H9 (cell line): Measurements from ENCODE around the gene JPT2. TPM values are rescaled to one million over a fixed set of nuclear protein-coding genes. Genes with fewer than 3 reads are reported as not detected.

Experiments used
- DNase-seq: peaks from one replicate; pipeline ENCODE4 v3.0.0-alpha.2; 2017
- H2AFZ ChIP-seq: one replicate; pipeline ENCODE4 v1.6.1; 2013; ENCODE audit warnings: mild to moderate bottlenecking, low read length, control low read depth, moderate library complexity
- H2AK5ac ChIP-seq: 2 replicates; pipeline ENCODE4 v1.6.1; 2013; ENCODE audit warnings: low read length, control low read depth, mixed read lengths; ENCODE audit not compliant: insufficient read length
- H2BK120ac ChIP-seq: one replicate; pipeline ENCODE4 v1.6.1; 2013; ENCODE audit warnings: low read depth, mild to moderate bottlenecking, low read length, control low read depth, inconsistent platforms; ENCODE audit not compliant: poor library complexity, severe bottlenecking
- H2BK12ac ChIP-seq: 2 replicates; pipeline ENCODE4 v1.6.1; 2013; ENCODE audit warnings: low read length, control low read depth, mixed read lengths, low read depth; ENCODE audit not compliant: insufficient read length
- H2BK15ac ChIP-seq: 2 replicates; pipeline ENCODE4 v1.6.1; 2013; ENCODE audit warnings: low read depth, low read length, control low read depth
- H2BK20ac ChIP-seq: one replicate; pipeline ENCODE4 v1.6.1; 2013; ENCODE audit warnings: low read depth, mild to moderate bottlenecking, low read length, control low read depth, inconsistent platforms; ENCODE audit not compliant: poor library complexity, severe bottlenecking
- H2BK5ac ChIP-seq: 2 replicates; pipeline ENCODE4 v1.6.1; 2013; ENCODE audit warnings: low read length, control low read depth, mixed read lengths; ENCODE audit not compliant: insufficient read length
- H3K14ac ChIP-seq: 2 replicates; pipeline ENCODE4 v1.6.1; 2013; ENCODE audit warnings: low read length, control low read depth; ENCODE audit not compliant: insufficient read depth
- H3K18ac ChIP-seq: 2 replicates; pipeline ENCODE4 v1.6.1; 2013; ENCODE audit warnings: low read depth, mild to moderate bottlenecking, mixed read lengths, low read length, control low read depth; ENCODE audit not compliant: insufficient read length
- H3K23ac ChIP-seq: 2 replicates; pipeline ENCODE4 v1.6.1; 2013; ENCODE audit warnings: low read length, control low read depth, mixed read lengths, low read depth; ENCODE audit not compliant: insufficient read length
- H3K23me2 ChIP-seq: 2 replicates; pipeline ENCODE4 v1.6.1; 2013; ENCODE audit warnings: low read depth, mild to moderate bottlenecking, mixed read lengths, low read length, control low read depth; ENCODE audit not compliant: insufficient read length, poor library complexity, severe bottlenecking
- H3K27ac ChIP-seq: 2 replicates; pipeline ENCODE4 v1.5.1; 2013; ENCODE audit warnings: low read length, control low read depth, mixed read lengths, low read depth; ENCODE audit not compliant: insufficient read length
- H3K27me3 ChIP-seq: 2 replicates; pipeline ENCODE4 v1.6.1; 2013; ENCODE audit warnings: low read length, control low read depth, inconsistent platforms; ENCODE audit not compliant: insufficient read depth
- H3K4ac ChIP-seq: 2 replicates; pipeline ENCODE4 v1.6.1; 2013; ENCODE audit warnings: low read depth, mild to moderate bottlenecking, control low read depth, inconsistent platforms, low read length, moderate library complexity
- H3K4me1 ChIP-seq: 2 replicates; pipeline ENCODE4 v1.6.1; 2013; ENCODE audit warnings: low read length, control low read depth, inconsistent platforms; ENCODE audit not compliant: insufficient read depth
- H3K4me2 ChIP-seq: 2 replicates; pipeline ENCODE4 v1.6.1; 2013; ENCODE audit warnings: low read length, control low read depth, mixed read lengths; ENCODE audit not compliant: insufficient read length, insufficient read depth
- H3K56ac ChIP-seq: 2 replicates; pipeline ENCODE4 v1.6.1; 2013; ENCODE audit warnings: low read depth, mild to moderate bottlenecking, mixed read lengths, low read length, control low read depth; ENCODE audit not compliant: insufficient read length
- H3K79me1 ChIP-seq: 2 replicates; pipeline ENCODE4 v1.6.1; 2013; ENCODE audit warnings: low read depth, mild to moderate bottlenecking, moderate library complexity, low read length, control low read depth, inconsistent platforms; ENCODE audit not compliant: insufficient read depth, poor library complexity, severe bottlenecking
- H3K79me2 ChIP-seq: 2 replicates; pipeline ENCODE4 v1.6.1; 2013; ENCODE audit warnings: low read length, control low read depth, inconsistent platforms; ENCODE audit not compliant: insufficient read depth
- H3K9ac ChIP-seq: 2 replicates; pipeline ENCODE4 v1.6.1; 2013; ENCODE audit warnings: low read length, control low read depth, mixed read lengths; ENCODE audit not compliant: insufficient read length; ENCODE audit errors: extremely low read depth
- H3K9me3 ChIP-seq: one replicate; pipeline ENCODE4 v1.6.1; 2013; ENCODE audit warnings: low read depth, low read length, inconsistent platforms; ENCODE audit not compliant: control insufficient read depth
- H3T11ph ChIP-seq: one replicate; pipeline ENCODE4 v1.6.1; 2013; ENCODE audit warnings: mild to moderate bottlenecking, low read length, control low read depth, inconsistent platforms
- H4K20me1 ChIP-seq: one replicate; pipeline ENCODE4 v1.6.1; 2013; ENCODE audit not compliant: control insufficient read depth, insufficient read length, insufficient read depth
- H4K5ac ChIP-seq: 2 replicates; pipeline ENCODE4 v1.6.1; 2013; ENCODE audit warnings: low read depth, mild to moderate bottlenecking, mixed read lengths, low read length, control low read depth; ENCODE audit not compliant: insufficient read length
- H4K8ac ChIP-seq: replicated peaks from 2 replicates; pipeline ENCODE4 v1.6.1; 2013; ENCODE audit warnings: low read length, control low read depth, mixed read lengths, low read depth; ENCODE audit not compliant: insufficient read length
- H4K91ac ChIP-seq: 2 replicates; pipeline ENCODE4 v1.6.1; 2013; ENCODE audit warnings: low read depth, mild to moderate bottlenecking, moderate library complexity, mixed read lengths, low read length, control low read depth; ENCODE audit not compliant: insufficient read length
- H3K27ac Mint-ChIP-seq, 3 experiments: 2 replicates in 2 of 3; 3 replicates in 1 of 3; pipeline ENCODE4 v1.8.0; 2020 to 2021; ENCODE audit warnings: mixed read lengths in 3 of 3, mild to moderate bottlenecking in 1 of 3, moderate library complexity in 1 of 3
- H3K27me3 Mint-ChIP-seq: 2 replicates; pipeline ENCODE4 v1.8.0; 2021; ENCODE audit warnings: low read depth, mild to moderate bottlenecking, moderate library complexity, mixed read lengths
- H3K36me3 Mint-ChIP-seq, 3 experiments: 2 replicates in 2 of 3; 3 replicates in 1 of 3; pipeline ENCODE4 v1.8.0; 2020 to 2021; ENCODE audit warnings: low read depth in 3 of 3, mixed read lengths in 3 of 3; ENCODE audit not compliant: insufficient read depth in 1 of 3
- H3K4me1 Mint-ChIP-seq, 2 experiments: 2 replicates each; pipeline ENCODE4 v1.8.0; 2020; ENCODE audit warnings: mixed read lengths in 2 of 2
- H3K4me3 Mint-ChIP-seq, 2 experiments: 2 replicates in 1 of 2; 3 replicates in 1 of 2; pipeline ENCODE4 v1.8.0; 2020 to 2021; ENCODE audit warnings: mild to moderate bottlenecking in 2 of 2, mixed read lengths in 2 of 2, moderate library complexity in 1 of 2
- H3K9me3 Mint-ChIP-seq, 2 experiments: 2 replicates in 1 of 2; 3 replicates in 1 of 2; pipeline ENCODE4 v1.8.0; 2020; ENCODE audit warnings: mild to moderate bottlenecking in 2 of 2, mixed read lengths in 2 of 2, moderate library complexity in 1 of 2
- WGBS: extraction: QIAGEN DNeasy Blood & Tissue Kit; methylation state at CpG from one replicate; pipeline ENCODE4 v1.1.7; 2013; ENCODE audit warnings: missing lambda C conversion rate, low lambda C conversion rate, mixed read lengths; ENCODE audit not compliant: insufficient read length; ENCODE audit errors: extremely low coverage; 5-methylcytosine and 5-hydroxymethylcytosine counted together
- microRNA-seq: library from miRNA; unstranded; fragments of <30 nt; microRNA quantifications from one replicate; pipeline ENCODE4, GENCODE V29; 2020; ENCODE audit warnings: borderline microRNAs expressed
- total RNA-seq: library from RNA; stranded (reverse); gene quantifications from 2 replicates; pipeline ENCODE4 v1.2.1, GENCODE V29; 2021
- TF ChIP-seq, protein P1 (sequence below): fragments of 200-600 bp; sonication (generic); conservative IDR thresholded peaks from 3 replicates; pipeline ENCODE4 v1.8.0; 2021; ENCODE audit warnings: antibody characterized with exemption, mild to moderate bottlenecking

The JPT2 gene
- total RNA-seq, 1 experiment from 2014 or later: 206 TPM

DNA sequence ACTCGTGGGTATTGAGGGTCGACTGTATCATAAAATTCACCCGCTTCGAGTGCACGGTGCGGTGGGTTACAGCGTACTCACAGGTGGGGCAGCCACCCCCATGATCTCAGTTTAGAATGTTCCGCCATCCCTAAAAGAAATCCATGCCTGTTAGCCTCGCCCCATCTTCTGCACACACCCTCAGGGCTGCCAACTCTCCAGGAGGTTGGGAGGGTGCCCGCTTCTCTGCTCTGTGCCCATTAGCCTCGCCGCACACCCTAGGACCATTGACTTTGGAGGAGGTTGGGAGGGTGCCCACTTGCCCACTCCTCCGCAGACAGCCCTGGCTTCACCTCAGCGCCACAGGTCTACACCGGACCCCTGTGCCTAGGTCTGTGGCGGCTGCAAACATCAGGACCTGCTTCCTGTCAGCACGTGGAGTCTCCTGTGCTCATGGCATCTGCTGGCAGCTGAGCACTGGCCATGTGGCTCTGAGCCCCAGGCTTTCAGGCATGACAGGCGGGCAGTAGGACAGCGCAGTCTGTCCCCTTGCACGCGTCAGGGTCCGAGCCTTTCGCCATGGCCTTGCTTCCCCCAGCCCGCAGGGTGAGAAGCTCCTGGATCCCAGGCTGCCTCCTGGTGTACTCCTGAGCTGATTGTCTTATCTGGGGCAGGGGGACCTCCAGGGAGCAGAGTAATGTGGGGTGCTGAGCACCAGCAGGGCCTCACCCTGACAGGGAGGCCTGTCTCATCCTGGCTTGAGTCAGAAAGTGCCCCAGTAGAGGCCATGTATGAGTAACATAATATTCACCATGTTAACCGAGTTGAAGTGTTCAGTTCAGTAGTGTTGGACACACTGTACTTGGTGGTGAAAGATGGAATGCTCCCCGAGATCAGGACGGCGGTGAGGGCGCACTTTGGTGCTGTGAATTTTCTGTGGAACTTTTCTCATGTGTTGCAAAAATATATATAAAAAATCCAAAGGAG is 71.4 kb downstream of the JPT2 start:
- H3K56ac ChIP-seq: no peak overlapping the region
- H2BK20ac ChIP-seq: no peak overlapping the region
- no peak overlapping the region for H4K8ac ChIP-seq
- H3K9ac ChIP-seq: no peak overlapping the region
- no peak overlapping the region for H3K4ac ChIP-seq
- no peaks in the 10 kb centered on the region for H3K27me3 ChIP-seq
- no peak overlapping the region for H2BK12ac ChIP-seq
- no peaks in the 10 kb centered on the region for H3K23me2 ChIP-seq
- no peak overlapping the region for H2BK15ac ChIP-seq
- H2BK5ac ChIP-seq: no peak overlapping the region
- H3K18ac ChIP-seq: no peak overlapping the region
- no peaks in the 10 kb centered on the region for H3K27me3 Mint-ChIP-seq
- TF ChIP-seq, protein P1, sequence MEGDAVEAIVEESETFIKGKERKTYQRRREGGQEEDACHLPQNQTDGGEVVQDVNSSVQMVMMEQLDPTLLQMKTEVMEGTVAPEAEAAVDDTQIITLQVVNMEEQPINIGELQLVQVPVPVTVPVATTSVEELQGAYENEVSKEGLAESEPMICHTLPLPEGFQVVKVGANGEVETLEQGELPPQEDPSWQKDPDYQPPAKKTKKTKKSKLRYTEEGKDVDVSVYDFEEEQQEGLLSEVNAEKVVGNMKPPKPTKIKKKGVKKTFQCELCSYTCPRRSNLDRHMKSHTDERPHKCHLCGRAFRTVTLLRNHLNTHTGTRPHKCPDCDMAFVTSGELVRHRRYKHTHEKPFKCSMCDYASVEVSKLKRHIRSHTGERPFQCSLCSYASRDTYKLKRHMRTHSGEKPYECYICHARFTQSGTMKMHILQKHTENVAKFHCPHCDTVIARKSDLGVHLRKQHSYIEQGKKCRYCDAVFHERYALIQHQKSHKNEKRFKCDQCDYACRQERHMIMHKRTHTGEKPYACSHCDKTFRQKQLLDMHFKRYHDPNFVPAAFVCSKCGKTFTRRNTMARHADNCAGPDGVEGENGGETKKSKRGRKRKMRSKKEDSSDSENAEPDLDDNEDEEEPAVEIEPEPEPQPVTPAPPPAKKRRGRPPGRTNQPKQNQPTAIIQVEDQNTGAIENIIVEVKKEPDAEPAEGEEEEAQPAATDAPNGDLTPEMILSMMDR: no peak
- no CpG with 5 or more reads among the region's 29 CpGs for WGBS
- H3K14ac ChIP-seq: no peak overlapping the region
- H2AK5ac ChIP-seq: no peak overlapping the region
- H2AFZ ChIP-seq: no peak overlapping the region
- no peaks in the 10 kb centered on the region for H3K79me2 ChIP-seq
- H4K20me1 ChIP-seq: no peaks in the 10 kb centered on the region
- H4K91ac ChIP-seq: no peak overlapping the region
- H3K9me3 ChIP-seq: no peaks in the 10 kb centered on the region
- H2BK120ac ChIP-seq: no peak overlapping the region
- no peak overlapping the region for H3K27ac Mint-ChIP-seq
- H3K27ac ChIP-seq: no peak overlapping the region
- no peaks in the 10 kb centered on the region for H3K4me1 ChIP-seq
- H3K4me3 Mint-ChIP-seq: no peak overlapping the region
- no peak overlapping the region for H3K4me2 ChIP-seq
- no peak for DNase-seq
- H3K4me1 Mint-ChIP-seq: no peaks in the 10 kb centered on the region
- H4K5ac ChIP-seq: no peak overlapping the region
- peaks cover 3 to 38% (median 34%) of the 10 kb centered on the region in 3 experiments for H3K36me3 Mint-ChIP-seq
- no peaks in the 10 kb centered on the region for H3K79me1 ChIP-seq
- no peaks in the 10 kb centered on the region for H3K9me3 Mint-ChIP-seq
- H3T11ph ChIP-seq: no peak overlapping the region
- H3K23ac ChIP-seq: no peak overlapping the region

Small RNA genes lying within 50 kb of the gene (microRNA-seq; reads per million reads assigned to microRNA genes)
- gene MIR3177: 0.58 reads per million

Other genes with a start within 250 kb of the JPT2 start
- gene PERCC1, start 247.2 kb upstream of the JPT2 start, total RNA-seq: not detected in 2 replicates
- gene CCDC154, start 233.7 kb upstream of the JPT2 start, total RNA-seq: 1.3 and 2.0 TPM in 2 replicates
- gene CLCN7, start 203.3 kb upstream of the JPT2 start, total RNA-seq: 70.0 and 75.3 TPM in 2 replicates
- gene PTX4, start 189.3 kb upstream of the JPT2 start, total RNA-seq: 0.20 TPM in 1 of 2 replicates, not detected in the other
- 93.4 and 98.9 TPM in 2 replicates for gene TELO2, start 184.9 kb upstream of the JPT2 start, total RNA-seq
- gene TMEM204, start 144.6 kb upstream of the JPT2 start, total RNA-seq: not detected in 2 replicates
- gene IFT140, start 66.2 kb upstream of the JPT2 start, total RNA-seq: 21.3 and 24.0 TPM in 2 replicates
- 39.2 and 46.2 TPM in 2 replicates for gene CRAMP1, start 65.9 kb upstream of the JPT2 start, total RNA-seq
- 49.4 and 51.3 TPM in 2 replicates for gene MAPK8IP3, start 27.9 kb downstream of the JPT2 start, total RNA-seq
- gene NME3, start 93.3 kb downstream of the JPT2 start, total RNA-seq: 76.9 and 81.9 TPM in 2 replicates
- gene EME2, start 94.5 kb downstream of the JPT2 start, total RNA-seq: 60.4 and 63.6 TPM in 2 replicates
- gene MRPS34, start 94.9 kb downstream of the JPT2 start, total RNA-seq: 199 and 205 TPM in 2 replicates
- gene SPSB3, start 104.3 kb downstream of the JPT2 start, total RNA-seq: 19.9 and 20.0 TPM in 2 replicates
- gene NUBP2, start 104.7 kb downstream of the JPT2 start, total RNA-seq: 67.7 and 69.4 TPM in 2 replicates
- not detected in 2 replicates for gene IGFALS, start 115.4 kb downstream of the JPT2 start, total RNA-seq
- gene HAGH, start 148.5 kb downstream of the JPT2 start, total RNA-seq: 30.0 and 31.0 TPM in 2 replicates
- gene FAHD1, start 148.9 kb downstream of the JPT2 start, total RNA-seq: 13.2 and 16.2 TPM in 2 replicates
- gene MEIOB, start 193.9 kb downstream of the JPT2 start, total RNA-seq: 1.3 and 1.6 TPM in 2 replicates
- not detected in 2 replicates for gene HS3ST6, start 240.1 kb downstream of the JPT2 start, total RNA-seq